PC-9 (cell line): ENCODE measurements around the gene ATP11A. TPM values are rescaled to one million over a fixed set of nuclear protein-coding genes. Genes with fewer than 3 reads are reported as not detected.

Experiments
- BruUV-seq: library from RNA; stranded (reverse); fragments of 400-500 nt; replicated peaks from 2 replicates; lab custom pipeline; 2021; lab: Mats Ljungman, UMichigan
- CTCF ChIA-PET: fragments of 300-600 bp; sonication (Branson Sonifier 250); formaldehyde crosslinking; loops from one replicate; lab custom pipeline; 2022; ENCODE audit warnings: antibody characterized with exemption; lab: Charles Lee
- POLR2A ChIA-PET: fragments of 300-600 bp; sonication (Branson Sonifier 250); formaldehyde crosslinking; loops from one replicate; lab custom pipeline; 2022; ENCODE audit warnings: antibody characterized with exemption; ENCODE audit not compliant: unreplicated experiment; lab: Charles Lee
- DNase-seq, 2 experiments: peaks; one replicate each; pipeline versions ENCODE4 v3.0.0 to v3.0.0-alpha.2; 2015 to 2022; ENCODE audit warnings: mixed read lengths in 1 of 2
- H2AFZ ChIP-seq: fragments of 200-600 bp; sonication (generic); 2 replicates; pipeline ENCODE4 v1.8.1; 2017; ENCODE audit warnings: antibody characterized with exemption
- H3F3A ChIP-seq: fragments of 200-600 bp; sonication (generic); 2 replicates; pipeline ENCODE4 v1.8.1; 2017; ENCODE audit warnings: antibody characterized with exemption, mild to moderate bottlenecking, low read depth; ENCODE audit not compliant: insufficient read depth
- H3K27ac ChIP-seq: fragments of 200-600 bp; sonication (generic); 2 replicates; pipeline ENCODE4 v1.6.1; 2016; ENCODE audit warnings: mixed run types
- H3K27me3 ChIP-seq: fragments of 200-600 bp; sonication (generic); 2 replicates; pipeline ENCODE4 v1.6.1; 2016; ENCODE audit warnings: low read depth, mixed run types; ENCODE audit not compliant: insufficient read depth
- H3K36me3 ChIP-seq: fragments of 200-600 bp; sonication (generic); 2 replicates; pipeline ENCODE4 v1.6.1; 2016; ENCODE audit warnings: low read depth, mixed run types
- H3K4me1 ChIP-seq: fragments of 200-600 bp; sonication (generic); replicated peaks from 2 replicates; pipeline ENCODE4 v1.6.1; 2016; ENCODE audit warnings: mixed run types; ENCODE audit not compliant: insufficient read depth
- H3K4me2 ChIP-seq: fragments of 200-600 bp; sonication (generic); 2 replicates; pipeline ENCODE4 v1.6.1; 2017; ENCODE audit warnings: mixed run types
- H3K4me3 ChIP-seq: fragments of 200-600 bp; sonication (generic); 2 replicates; pipeline ENCODE4 v1.6.1; 2016; ENCODE audit warnings: mixed run types
- H3K79me2 ChIP-seq: fragments of 200-600 bp; sonication (generic); 2 replicates; pipeline ENCODE4 v1.6.1; 2017; ENCODE audit warnings: low read depth, mixed run types
- H3K9me2 ChIP-seq: fragments of 200-600 bp; sonication (generic); 2 replicates; pipeline ENCODE4 v1.8.1; 2017; ENCODE audit warnings: mild to moderate bottlenecking; ENCODE audit not compliant: insufficient read depth
- H3K9me3 ChIP-seq: fragments of 200-600 bp; sonication (generic); 2 replicates; pipeline ENCODE4 v1.8.1; 2016; ENCODE audit warnings: low read depth; ENCODE audit not compliant: insufficient read depth
- H4K20me1 ChIP-seq: fragments of 200-600 bp; sonication (generic); 2 replicates; pipeline ENCODE4 v1.8.1; 2017; ENCODE audit not compliant: insufficient read depth
- CTCF ChIP-seq: fragments of 200-600 bp; sonication (generic); conservative IDR thresholded peaks from 2 replicates; pipeline ENCODE4 v1.6.1; 2017; ENCODE audit warnings: mixed run types, antibody characterized with exemption, mild to moderate bottlenecking, moderate library complexity
- EZH2 ChIP-seq: fragments of 200-600 bp; sonication (generic); IDR thresholded peaks from 2 replicates; pipeline ENCODE4 v1.8.0; 2017; ENCODE audit warnings: antibody characterized with exemption, low read depth
- intact Hi-C: fragments of 100-400 bp; cut with micrococcal nuclease; formaldehyde crosslinking; loops from one replicate; pipeline ENCODE4 v1.10.0; 2022; ENCODE audit not compliant: unreplicated experiment
- total RNA-seq: library from RNA; stranded (reverse); gene quantifications from 2 replicates; pipeline ENCODE4 v1.2.3, GENCODE V29; 2021

The ATP11A gene
- total RNA-seq, 1 experiment from 2014 or later, result 92.2 TPM

GRCh38 chr13:112742583-112742982 is 52.7 kb downstream of the ATP11A start:
- no peaks in the 10 kb centered on the region for H3K36me3 ChIP-seq
- no peak overlapping the region for H3K27ac ChIP-seq
- H3K4me3 ChIP-seq, result no peak overlapping the region
- H3K4me1 ChIP-seq, result peaks cover 19% of the 10 kb centered on the region
- ChIA-PET POLR2A (no interaction called here), CTCF (no interaction called here)
- H2AFZ ChIP-seq, result no peak overlapping the region
- DNase-seq, result no peak
- no peaks in the 10 kb centered on the region for H3K27me3 ChIP-seq
- no peaks in the 10 kb centered on the region for H3K9me3 ChIP-seq
- intact Hi-C loops, result no loop called here
- no peak overlapping the region for H3K4me2 ChIP-seq
- TF ChIP-seq EZH2 (no peak), CTCF (no peak)
- 0 out of 2 replicates have a peak, but pooled peaks cover 7% of the 10 kb centered on the region for H3F3A ChIP-seq
- no peaks in the 10 kb centered on the region for H3K9me2 ChIP-seq
- peaks cover 28% of the 10 kb centered on the region for H4K20me1 ChIP-seq
- BruUV-seq, result no TSS peak
- peaks cover 86% of the 10 kb centered on the region for H3K79me2 ChIP-seq

DNA sequence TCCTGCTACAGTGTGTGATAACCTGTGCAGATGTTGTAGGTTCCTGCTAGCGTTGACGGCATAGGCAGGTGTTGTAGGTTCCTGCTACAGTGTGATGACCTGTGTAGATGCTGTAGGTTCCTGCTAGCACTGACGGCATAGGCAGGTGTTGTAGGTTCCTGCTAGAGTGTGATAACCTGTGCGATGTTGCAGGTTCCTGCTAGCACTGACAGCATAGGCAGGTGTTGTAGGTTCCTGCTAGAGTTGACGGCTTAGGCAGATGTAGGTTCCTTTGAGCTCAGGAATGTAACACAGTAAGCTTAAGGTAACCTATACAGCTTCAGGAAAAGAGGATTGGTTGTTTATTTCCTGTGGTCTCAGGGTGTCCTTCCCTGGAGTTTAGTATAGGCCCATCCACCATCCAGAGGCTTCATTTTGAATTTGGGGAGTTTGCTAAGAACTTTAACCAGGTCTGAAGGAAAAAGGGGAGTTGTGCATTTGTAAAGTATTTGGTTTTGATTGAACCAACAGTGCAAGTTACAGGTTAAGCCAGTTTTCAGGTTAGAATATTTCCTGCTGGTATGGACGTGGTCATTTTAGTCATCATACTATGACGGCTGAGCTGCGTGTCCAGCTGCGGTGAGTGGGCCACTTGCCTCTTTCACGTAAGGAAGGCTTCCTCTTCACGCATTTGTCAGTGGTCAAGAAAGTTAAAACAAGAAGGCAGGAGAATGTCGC is 53.8 kb downstream of the ATP11A start:
- ChIA-PET CTCF (no interaction called here), POLR2A (no interaction called here)
- Histone ChIP-seq H2AFZ (no peak overlapping the region), H3K27ac (no peak overlapping the region), H3K9me3 (no peaks in the 10 kb centered on the region), H3F3A (0 out of 2 replicates have a peak, but pooled peaks cover 12% of the 10 kb centered on the region), H3K4me3 (no peak overlapping the region), H3K36me3 (no peaks in the 10 kb centered on the region), H3K9me2 (no peaks in the 10 kb centered on the region), H4K20me1 (peaks cover 36% of the 10 kb centered on the region), H3K79me2 (peaks cover 96% of the 10 kb centered on the region), H3K4me1 (peaks cover 19% of the 10 kb centered on the region), H3K27me3 (no peaks in the 10 kb centered on the region), H3K4me2 (no peak overlapping the region)
- no TSS peak for BruUV-seq
- no peak for TF ChIP-seq EZH2
- no peak for TF ChIP-seq CTCF
- intact Hi-C loops, result no loop called here
- no peak for DNase-seq

GRCh38 chr13:112744168-112745021 is 54.6 kb downstream of the ATP11A start:
- CTCF ChIA-PET, result interaction anchor here (0.6 kb wide), 1 partner anchor 142 kb away, joined by 3 read pairs; no protein-coding TSS in a partner anchor
- Histone ChIP-seq H3K4me2 (no peak overlapping the region), H3K27me3 (no peaks in the 10 kb centered on the region), H3K27ac (no peak overlapping the region), H3F3A (0 out of 2 replicates have a peak, but pooled peaks cover 9% of the 10 kb centered on the region), H3K4me3 (no peak overlapping the region), H4K20me1 (peaks cover 38% of the 10 kb centered on the region), H3K9me3 (no peaks in the 10 kb centered on the region), H2AFZ (no peak overlapping the region), H3K9me2 (no peaks in the 10 kb centered on the region), H3K4me1 (peaks cover 19% of the 10 kb centered on the region), H3K79me2 (peaks cover 93% of the 10 kb centered on the region), H3K36me3 (no peaks in the 10 kb centered on the region)
- intact Hi-C loops, result no loop called here
- no peak for DNase-seq
- no TSS peak for BruUV-seq
- no peak for TF ChIP-seq CTCF
- no peak for TF ChIP-seq EZH2
- POLR2A ChIA-PET, result no interaction called here
